GM18499 (cell line): ENCODE measurements around the gene FANCD2OS.
"Not testable (repeated sequence)": the region's sequence is repeated elsewhere in the genome, so short reads cannot be mapped to it uniquely, and the experiment has no call there.

Experiments
- ATAC-seq: cut with Tn5 transposase; IDR thresholded peaks from one replicate; pipeline ENCODE4 v1.9.1; 2021; ENCODE audit warnings: moderate number of reproducible peaks; ENCODE audit not compliant: insufficient read depth, unreplicated experiment

The FANCD2OS gene, protein sequence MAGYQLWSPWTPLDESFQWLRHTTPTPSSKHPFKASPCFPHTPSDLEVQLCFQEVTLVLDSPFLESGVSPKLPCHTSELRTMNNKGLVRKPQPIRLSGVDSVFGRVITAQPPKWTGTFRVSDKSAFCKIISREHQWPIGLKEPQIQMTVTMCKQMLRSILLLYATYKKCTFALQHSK

GRCh38 chr3:10108091-10108490, at the start of gene FANCD2OS:
TSS of gene FANCD2OS (minus strand) at chr3:10108255. CDS start at chr3:10104774, 3,481 bp downstream.
- ATAC-seq = no peak

DNA sequence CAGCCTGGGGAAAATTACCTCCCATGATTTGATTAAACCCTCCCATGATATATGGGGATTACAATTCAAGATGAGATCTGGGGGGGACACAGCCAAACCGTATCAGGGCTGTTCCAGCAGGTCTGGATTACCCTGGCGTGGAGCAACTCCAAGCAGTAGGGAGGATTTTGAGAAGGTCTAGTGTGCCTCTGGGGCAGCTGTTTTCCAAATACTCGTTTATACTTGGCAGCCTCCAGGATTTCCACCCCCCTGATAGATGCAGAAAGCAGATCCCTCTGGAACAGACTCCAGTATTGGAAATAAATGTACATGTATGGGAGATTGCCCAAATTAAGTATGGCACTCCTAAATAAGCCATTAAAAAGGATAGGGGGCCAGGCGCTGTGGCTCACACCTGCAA, 49.0 kb upstream of the FANCD2OS start:
- no peak for ATAC-seq

DNA sequence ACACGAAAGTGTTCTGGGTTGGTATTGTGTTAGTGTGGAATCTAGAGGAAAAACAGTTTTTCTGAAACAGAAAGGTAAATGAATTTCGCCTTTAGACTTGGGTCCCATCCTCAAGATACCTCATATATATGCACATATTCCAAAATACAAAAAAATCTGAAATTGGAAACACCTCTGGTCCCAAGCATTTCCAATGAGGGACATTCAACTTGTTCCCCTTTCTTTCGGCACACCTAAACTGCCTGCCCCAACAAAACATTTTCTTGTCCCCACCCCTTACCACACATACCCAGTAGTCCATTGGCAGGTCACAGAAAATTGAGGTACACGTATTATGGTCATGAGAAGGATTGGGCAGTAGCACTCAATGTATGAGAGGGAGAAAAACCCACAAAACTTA, 47.6 kb upstream of the FANCD2OS start:
- no peak for ATAC-seq

- no peak for ATAC-seq
Measured at GRCh38 chr3:10155123-10155472, 47.0 kb upstream of the FANCD2OS start.

DNA sequence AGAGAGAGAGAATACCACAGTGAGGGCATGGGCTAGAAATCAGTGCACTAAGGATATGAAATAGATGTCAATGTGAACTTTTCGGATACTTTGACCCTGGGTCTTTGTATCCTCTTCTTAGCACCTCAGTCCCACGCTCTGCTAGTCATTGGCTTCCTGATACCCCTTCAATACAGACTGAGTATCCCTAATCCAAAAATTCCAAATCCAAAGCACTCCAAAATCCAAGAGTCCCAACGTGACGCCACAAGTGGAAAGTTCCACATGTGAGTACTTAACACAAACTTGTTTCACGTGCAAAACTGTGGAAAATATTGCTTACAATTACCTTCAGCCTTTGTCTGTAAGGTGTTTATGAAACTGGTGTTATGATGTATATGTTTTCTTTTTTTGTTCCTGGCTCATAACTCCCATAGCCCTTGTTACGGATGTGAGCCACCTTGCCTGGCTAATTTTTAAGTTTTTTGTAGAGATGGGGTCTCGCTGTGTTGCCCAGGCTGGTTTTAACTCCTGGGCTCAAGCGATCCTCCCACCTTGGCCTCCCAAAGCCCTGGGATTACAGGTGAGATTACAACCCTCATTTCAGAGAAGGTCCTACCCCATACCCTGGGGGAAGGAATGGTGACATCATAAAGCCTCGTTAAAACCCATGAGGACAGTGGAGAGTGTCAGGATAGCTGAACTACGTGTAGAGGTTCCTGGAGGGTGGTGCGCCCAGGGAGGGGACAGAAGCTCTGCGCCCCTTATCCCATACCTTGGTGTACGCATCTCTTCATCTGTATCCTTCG, 46.5 kb upstream of the FANCD2OS start:
- no peak for ATAC-seq

GRCh38 chr3:10150987-10151386, 42.9 kb upstream of the FANCD2OS start:
- ATAC-seq = no peak

DNA sequence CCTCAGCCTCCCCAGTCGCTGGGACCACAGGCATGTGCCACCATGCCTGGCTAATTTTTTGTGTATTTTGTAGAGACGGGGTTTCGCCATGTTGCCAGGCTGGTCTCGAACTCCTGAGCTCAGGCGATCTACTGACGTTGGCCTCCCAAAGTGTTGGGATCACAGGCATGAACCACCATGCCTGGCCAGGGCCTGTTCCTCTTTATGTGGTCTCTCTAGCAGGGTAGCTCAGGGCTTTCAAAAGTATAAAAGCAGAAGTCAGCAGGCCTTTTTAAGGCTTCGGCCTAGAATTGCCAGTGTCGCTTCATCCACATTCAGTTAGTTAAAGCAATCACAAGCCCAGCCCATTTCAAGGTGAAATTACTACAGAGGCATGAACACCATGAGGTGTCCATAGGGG, 41.2 kb upstream of the FANCD2OS start:
- ATAC-seq = no peak

DNA sequence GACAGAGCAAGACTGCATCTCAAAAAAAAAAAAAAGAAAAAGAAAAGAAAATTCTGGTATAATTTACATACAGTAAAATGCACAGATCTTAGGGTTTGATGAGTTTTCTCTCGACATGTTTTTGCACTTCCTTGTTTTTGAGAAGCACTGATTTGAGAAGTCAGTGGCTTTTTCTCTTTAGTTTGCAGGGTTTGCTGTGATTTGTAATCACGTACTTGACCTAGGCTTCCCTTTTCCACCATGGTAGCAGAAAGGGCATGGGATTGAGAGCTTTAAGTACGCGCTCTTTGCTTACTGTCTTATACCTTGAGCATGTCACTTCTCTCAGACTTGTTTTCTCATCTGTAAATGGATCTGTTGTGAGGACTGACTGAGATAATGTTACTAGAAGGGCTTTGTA, 37.6 kb upstream of the FANCD2OS start:
- no peak for ATAC-seq

DNA sequence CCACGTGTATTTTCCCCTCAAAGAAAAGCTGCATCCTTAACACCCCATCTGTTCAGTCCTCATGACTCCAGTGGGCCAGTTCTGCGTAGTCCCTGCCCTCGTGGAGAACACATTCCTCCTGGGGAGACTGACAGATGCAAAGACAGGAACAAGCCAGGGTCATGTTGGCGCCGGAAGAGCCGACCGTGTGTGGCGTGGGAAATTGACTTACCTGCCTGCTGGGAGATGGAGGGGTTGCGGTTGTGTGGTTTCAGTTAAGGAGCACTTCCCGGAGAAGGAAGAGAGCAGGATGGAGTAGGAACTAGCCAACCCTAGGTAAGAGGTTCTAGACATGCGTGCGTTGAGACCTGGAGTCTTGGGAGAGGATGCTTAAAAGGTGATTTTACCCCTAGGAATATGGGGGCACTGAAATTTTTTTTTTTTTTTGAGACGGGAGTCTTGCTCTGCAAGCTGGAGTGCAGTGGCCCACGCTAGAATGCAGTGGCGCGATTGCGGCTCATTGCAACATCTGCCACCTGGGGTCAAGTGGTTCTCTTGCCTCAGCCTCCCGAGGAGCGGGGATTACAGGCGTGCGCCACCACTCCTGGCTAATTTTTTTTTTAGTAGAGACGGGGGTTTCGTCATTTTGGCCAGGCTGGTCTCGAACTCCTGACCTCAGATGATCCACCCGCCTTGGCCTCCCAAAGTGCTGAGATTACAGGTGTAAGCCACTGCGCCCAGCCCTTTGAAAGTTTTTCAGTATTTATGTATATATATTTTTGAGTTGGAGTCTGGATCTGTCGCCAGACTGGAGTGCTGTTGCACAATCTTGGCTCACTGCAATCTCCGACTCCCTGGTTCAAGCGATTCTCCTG, 34.9 kb upstream of the FANCD2OS start:
- ATAC-seq = no peak

GRCh38 chr3:10140996-10141546, 33.0 kb upstream of the FANCD2OS start:
- no peak for ATAC-seq

DNA sequence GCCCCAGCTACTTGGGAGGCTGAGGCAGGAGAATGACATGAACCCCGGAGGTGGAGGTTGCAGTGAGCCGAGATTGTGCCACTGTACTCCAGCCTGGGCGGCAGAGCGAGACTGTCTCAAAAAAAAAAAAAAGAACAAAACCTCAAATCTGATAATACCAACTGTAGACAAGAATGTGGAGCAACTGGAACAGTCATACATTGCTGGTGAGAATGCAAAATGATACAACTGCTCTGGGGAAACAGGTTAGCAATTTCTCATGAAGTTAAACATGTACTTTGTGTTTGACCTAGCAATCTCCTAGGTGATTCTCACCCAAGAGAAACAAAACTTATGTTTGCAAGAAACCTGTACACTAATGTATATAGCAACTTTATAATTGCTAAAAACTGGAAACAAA, 29.1 kb upstream of the FANCD2OS start:
- ATAC-seq = no peak

DNA sequence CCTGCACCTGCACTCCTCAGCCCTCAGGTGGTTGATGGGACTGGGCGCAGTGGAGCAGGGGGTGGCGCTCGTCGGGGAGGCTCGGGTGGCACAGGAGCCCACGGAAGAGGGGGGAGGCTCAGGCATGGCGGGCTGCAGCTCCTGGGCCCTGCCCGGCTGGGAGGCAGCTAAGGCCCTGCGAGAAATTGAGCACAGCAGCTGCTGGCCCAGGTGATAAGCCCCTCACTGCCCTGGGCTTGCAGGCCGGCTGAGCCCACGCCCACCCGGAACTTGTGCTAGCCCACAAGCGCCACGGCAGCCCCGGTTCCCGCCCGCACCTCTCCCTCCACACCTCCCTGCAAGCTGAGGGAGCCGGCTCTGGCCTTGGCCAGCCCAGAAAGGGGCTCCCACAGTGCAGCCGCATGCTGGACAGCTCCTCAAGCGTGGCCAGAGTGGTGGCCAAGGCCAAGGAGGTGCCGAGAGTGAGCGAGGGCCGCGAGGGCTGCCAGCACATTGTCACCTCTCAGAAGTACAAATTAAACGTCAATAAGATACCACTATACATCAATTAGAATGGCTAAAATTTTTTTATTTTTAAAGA, 28.5 kb upstream of the FANCD2OS start:
- ATAC-seq = no peak

DNA sequence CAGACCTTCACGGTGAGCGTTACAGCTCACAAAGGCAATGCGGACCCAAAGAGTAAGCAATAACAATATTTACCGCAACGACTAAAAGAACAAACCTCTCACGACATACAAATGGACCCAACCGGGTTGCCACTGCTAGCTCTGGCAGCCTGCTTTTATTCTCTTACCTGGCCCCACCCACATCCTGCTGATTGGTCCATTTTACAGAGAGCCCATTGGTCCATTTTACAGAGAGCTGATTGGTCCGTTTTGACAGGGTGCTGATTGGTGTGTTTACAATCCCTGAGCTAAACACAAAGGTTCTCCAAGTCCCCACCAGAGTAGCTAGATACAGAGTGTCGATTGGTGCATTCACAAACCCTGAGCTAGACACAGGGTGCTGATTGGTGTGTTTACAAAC, 27.8 kb upstream of the FANCD2OS start:
- not testable (repeated sequence) for ATAC-seq

GRCh38 chr3:10122724-10123123, 14.7 kb upstream of the FANCD2OS start:
- no peak for ATAC-seq

GRCh38 chr3:10121064-10121463, 13.0 kb upstream of the FANCD2OS start:
- no peak for ATAC-seq

- ATAC-seq = no peak
Measured at GRCh38 chr3:10119376-10119775, 11.3 kb upstream of the FANCD2OS start.

GRCh38 chr3:10116928-10117327, 8.9 kb upstream of the FANCD2OS start:
- ATAC-seq = no peak

DNA sequence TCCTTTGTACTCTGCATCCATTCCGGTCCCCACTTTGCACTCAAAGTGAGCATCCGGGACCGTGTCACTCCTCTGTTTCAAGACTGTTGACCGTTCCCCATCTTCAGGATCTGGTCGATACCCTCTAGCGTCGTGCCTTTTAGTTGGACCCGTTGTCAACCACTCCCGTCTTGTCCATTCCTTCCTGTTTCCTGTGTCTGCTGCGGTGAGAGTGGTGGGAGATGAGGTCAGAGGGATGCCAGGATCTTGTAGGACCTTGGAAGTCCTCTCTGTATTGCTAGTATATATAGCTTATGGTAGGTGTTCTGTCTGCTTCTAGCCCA, 8.0 kb upstream of the FANCD2OS start:
- no peak for ATAC-seq

DNA sequence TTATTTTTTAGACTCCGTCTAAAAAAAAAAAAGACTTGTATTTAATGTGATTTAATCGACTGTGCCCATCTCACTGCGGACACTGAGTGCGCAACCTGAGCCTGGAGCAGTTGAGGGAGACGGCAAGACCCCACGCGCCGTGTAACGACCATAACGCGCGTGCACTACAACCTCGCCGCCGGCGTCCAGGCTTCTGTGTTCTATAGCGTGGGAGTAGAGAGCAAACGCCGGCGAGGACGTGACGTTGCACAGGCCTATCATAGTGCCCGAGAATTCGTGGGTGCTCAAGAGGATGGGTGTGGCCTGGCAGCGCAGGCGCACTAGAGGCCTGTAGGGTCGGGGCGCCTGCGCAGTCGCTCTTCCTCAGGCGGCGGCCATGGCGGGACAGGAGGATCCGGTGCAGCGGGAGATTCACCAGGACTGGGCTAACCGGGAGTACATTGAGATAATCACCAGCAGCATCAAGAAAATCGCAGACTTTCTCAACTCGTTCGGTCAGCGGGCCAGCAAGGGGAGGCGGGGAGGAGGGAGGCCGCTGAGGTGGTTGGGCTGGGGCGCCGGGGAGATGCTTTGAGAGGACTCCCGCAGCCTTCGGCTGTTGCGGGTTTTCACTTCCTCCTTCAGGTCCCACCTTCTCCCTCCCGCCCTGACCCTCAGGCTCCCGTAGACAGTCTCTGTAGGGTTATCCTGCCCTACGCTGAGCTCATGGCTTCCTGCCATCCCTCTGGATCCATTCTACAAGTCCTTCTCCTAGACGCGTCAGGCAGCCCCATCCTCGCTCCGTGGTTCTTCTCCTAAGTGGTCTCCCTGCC, 7.5 kb upstream of the FANCD2OS start, which contains the start of gene BRK1:
TSS of gene BRK1 (plus strand) at position 350 of the 812 bp plus-strand sequence. CDS start at position 377, 27 bp downstream.
- peak; percentile 75 for ATAC-seq

DNA sequence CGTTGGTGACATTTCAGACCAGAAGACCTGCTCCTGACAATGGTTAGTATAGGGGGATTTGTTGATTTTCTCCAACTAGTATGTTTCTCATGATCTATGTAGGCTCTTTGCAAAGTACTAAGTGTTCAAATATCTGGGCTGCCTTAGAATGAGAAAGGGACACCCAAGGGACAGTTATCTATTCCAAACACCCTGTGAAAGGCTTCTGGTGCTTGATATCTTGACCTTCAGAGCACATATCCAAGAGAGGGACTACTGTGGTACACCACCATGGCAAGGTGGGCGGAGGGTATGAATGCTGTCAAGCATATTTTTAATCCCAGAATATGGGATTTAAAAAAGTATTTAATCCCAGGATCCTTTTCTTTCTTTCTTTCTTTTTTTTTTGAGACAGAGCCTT, 1.1 kb downstream of the FANCD2OS start:
- ATAC-seq = no peak
